GM18861 (cell line): ENCODE measurements around the gene CAMK1D.
"Not testable (repeated sequence)": the region's sequence is repeated elsewhere in the genome, so short reads cannot be mapped to it uniquely, and the experiment has no call there.

ENCODE experiments used
- ATAC-seq: cut with Tn5 transposase; IDR thresholded peaks from one replicate; pipeline ENCODE4 v1.9.1; 2021; ENCODE audit not compliant: unreplicated experiment

Gene CAMK1D

GRCh38 chr10:12489806-12490205 is 140.5 kb downstream of the CAMK1D start:
- ATAC-seq = no peak

DNA sequence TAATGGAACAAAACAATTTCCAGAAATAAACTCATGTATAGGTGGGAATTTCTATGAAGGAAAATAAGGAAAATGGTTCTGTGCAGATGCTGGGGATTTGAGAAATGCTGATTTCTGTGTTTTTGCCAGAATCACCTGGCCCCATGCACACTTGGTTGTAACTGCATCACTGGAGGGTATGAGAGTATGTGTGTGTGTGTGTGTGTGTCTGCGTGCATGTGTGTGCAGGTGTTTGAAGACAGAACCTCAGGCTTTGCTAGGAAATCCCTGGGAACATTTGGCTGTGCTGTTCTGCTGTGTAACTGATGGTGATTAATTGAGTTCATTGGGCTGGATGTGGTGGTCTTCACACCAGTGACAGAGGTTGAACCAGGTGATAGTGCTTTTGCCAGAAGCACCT is 141.6 kb downstream of the CAMK1D start:
- no peak for ATAC-seq

- no peak for ATAC-seq
Measured at GRCh38 chr10:12491491-12491890, 142.1 kb downstream of the CAMK1D start.

DNA sequence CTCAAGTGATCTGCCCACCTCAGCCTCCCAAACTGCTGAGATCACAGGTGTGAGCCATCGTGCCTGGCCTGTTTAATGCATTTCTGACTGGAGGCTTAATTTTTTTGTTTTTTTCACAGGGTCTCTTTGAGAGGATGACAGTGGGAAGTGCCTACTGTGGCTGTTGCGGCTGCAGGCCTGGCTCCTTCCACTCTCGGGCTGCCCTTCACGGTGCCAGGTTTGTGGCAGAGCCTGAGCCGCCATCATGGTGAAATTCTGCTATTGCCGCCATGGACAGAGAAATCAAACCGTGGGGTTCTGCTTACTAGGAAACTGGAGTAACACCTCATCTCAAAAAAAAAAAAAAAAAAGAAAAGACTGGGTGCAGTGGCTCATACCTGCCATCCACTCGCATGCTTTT is 142.7 kb downstream of the CAMK1D start:
- ATAC-seq = no peak

- ATAC-seq = not testable (repeated sequence)
Measured at GRCh38 chr10:12497046-12497445, 147.7 kb downstream of the CAMK1D start.

- ATAC-seq = no peak
Measured at GRCh38 chr10:12499076-12499986, 150.0 kb downstream of the CAMK1D start.

- no peak for ATAC-seq
Measured at GRCh38 chr10:12500381-12501303, 151.3 kb downstream of the CAMK1D start.

DNA sequence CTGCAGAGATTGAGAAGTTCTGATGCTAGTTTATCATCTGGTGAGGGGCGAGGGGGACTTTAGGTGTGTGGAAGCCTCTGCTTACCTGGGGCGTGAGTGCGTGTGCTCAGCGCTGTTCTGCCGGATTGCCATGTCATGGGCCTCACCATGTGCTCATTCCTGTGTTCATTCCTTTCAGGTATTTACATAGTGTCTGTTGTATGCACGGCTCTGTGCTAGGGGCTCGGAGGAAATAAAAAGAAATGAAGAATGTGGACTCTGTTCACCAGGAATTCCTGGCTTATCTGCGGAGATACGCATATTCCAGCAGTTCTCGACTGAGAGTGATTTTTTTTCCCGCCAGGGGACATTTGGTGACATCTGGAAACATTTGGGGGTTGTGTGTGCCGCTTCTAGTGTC is 152.0 kb downstream of the CAMK1D start:
- ATAC-seq = no peak

GRCh38 chr10:12501841-12502525 is 152.6 kb downstream of the CAMK1D start:
- no peak for ATAC-seq

DNA sequence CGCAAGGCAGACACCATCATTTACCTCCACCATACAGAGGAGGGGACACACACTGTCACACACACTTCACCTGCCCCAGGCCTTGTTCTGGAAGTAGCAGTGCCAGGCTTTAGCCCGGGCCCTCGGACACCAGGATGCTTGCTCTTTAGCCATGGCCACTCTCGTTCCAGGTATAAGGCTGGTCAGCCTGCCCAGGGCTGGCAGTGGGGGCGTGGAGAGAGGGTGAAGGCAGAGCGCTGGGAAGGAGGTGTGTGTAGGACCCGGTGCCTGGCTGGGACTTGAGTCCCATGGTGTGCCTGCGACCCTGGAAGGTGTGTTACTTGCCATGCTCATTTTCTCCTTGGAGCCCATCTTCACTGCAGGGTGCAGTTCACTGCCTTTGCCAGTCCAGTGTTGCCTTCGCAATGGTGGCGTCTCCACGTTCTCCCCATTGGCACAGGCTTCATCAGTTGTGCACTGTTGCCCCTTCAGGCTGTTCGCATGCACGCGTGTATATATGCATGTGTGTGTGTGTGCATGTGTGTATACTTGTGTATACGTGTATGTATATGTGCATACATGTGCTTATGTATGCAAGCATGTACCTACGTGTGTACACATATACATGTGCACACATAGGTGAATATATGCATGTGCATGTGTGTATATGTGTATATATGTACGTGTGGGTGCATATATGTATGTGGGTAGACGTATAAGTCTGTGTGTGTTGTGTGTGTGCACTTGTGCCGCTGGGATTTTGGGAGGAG is 153.4 kb downstream of the CAMK1D start:
- no peak for ATAC-seq

DNA sequence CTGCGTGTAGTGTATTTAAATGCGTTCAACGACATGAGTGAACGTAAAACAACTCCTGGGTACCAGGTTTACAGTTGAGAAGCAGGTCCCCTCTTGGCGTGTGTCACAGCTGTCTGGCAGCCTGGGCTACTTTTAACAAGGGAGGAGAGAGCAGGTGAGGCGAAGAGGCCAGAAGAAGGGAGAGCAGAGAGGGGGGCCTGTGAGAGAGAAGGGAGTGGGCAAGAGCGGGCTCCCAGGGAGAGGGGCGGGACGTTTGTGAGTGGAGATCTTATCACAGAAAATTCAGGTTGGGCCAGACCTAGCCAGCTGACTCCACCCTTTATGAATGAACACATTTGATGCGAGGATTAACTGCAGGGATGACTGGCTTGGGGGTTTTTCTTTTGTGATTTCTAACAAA is 154.0 kb downstream of the CAMK1D start:
- ATAC-seq = no peak

GRCh38 chr10:12504176-12504575 is 154.8 kb downstream of the CAMK1D start:
- ATAC-seq = no peak

- no peak for ATAC-seq
Measured at GRCh38 chr10:12504628-12505027, 155.3 kb downstream of the CAMK1D start.

DNA sequence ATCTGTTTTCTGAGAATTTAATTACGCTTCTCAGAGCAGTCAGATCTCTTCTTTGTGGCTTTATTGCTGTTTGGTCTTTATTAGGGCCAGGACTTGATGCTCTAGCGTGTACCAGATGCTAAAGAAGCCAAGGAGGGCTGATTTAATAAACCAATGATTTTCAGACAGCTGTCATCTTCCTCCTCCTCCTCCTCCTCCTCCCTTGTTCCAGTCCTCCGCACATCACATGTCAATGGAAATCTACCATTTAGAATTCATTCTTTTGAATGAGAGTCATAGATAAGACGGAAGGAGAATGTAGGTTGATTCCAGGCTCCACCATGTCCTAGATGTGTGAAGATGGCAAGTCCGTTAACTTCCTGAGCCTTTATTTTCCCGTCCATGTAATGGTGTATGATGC is 156.3 kb downstream of the CAMK1D start:
- ATAC-seq = no peak

GRCh38 chr10:12507165-12507850 is 158.0 kb downstream of the CAMK1D start:
- ATAC-seq = no peak

- ATAC-seq = no peak
Measured at GRCh38 chr10:12508165-12508564, 158.8 kb downstream of the CAMK1D start.

- ATAC-seq = no peak
Measured at GRCh38 chr10:12509016-12509793, 159.9 kb downstream of the CAMK1D start.

DNA sequence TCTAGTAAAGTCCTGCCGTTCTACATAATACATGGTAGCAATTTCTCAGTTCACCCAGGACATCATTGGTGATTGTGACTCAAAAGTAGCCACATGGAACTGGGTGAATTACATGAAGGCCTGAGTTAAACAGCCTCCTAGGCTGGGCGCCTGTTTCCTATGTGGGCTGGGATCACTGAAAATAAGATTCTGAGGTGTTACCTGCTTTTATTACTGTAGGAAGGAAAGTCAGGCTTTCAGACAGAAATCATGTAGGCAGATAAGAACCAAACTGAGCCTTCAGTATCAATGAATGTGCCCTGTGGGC is 160.4 kb downstream of the CAMK1D start:
- ATAC-seq = no peak

- no peak for ATAC-seq
Measured at GRCh38 chr10:12510501-12510941, 161.2 kb downstream of the CAMK1D start.
